GM18505 (cell line): ENCODE data around the gene SMARCD1.
A peak's percentile ranks its signal among the peaks of the same experiment; 100 is the strongest.

ENCODE experiments used
- ATAC-seq: cut with Tn5 transposase; IDR thresholded peaks from one replicate; pipeline ENCODE4 v1.9.1; 2021; ENCODE audit not compliant: unreplicated experiment
- POLR2A ChIP-seq: IDR thresholded peaks from 4 replicates; pipeline ENCODE4 v1.6.1; 2011; ENCODE audit warnings: borderline replicate concordance; ENCODE audit not compliant: insufficient read depth, insufficient read length; ENCODE audit errors: extremely low read depth

The SMARCD1 gene

GRCh38 chr12:50084775-50085614 is at the start of gene SMARCD1:
SMARCD1 (plus strand) TSS chr12:50085342; CDS start chr12:50085370, 28 bp downstream.
- TF ChIP-seq POLR2A, result peak; percentile 60
- peak; percentile 83 for ATAC-seq

GRCh38 chr12:50038336-50038735 is 46.8 kb upstream of the SMARCD1 start:
- TF ChIP-seq POLR2A, result no peak
- ATAC-seq, result no peak

- ATAC-seq, result no peak
- no peak for TF ChIP-seq POLR2A
Measured at GRCh38 chr12:50039151-50039835, 45.8 kb upstream of the SMARCD1 start.

- no peak for ATAC-seq
- TF ChIP-seq POLR2A, result no peak
Measured at GRCh38 chr12:50040657-50041056, 44.5 kb upstream of the SMARCD1 start.

GRCh38 chr12:50041062-50041860 is 43.9 kb upstream of the SMARCD1 start:
- TF ChIP-seq POLR2A, result no peak
- no peak for ATAC-seq

GRCh38 chr12:50041962-50042361 is 43.2 kb upstream of the SMARCD1 start:
- ATAC-seq, result no peak
- no peak for TF ChIP-seq POLR2A

- TF ChIP-seq POLR2A, result no peak
- ATAC-seq, result no peak
Measured at GRCh38 chr12:50042693-50043092, 42.4 kb upstream of the SMARCD1 start.

- no peak for ATAC-seq
- no peak for TF ChIP-seq POLR2A
Measured at GRCh38 chr12:50043308-50043707, 41.8 kb upstream of the SMARCD1 start.

GRCh38 chr12:50043854-50044253 is 41.3 kb upstream of the SMARCD1 start:
- no peak for TF ChIP-seq POLR2A
- ATAC-seq, result no peak

- no peak for ATAC-seq
- no peak for TF ChIP-seq POLR2A
Measured at GRCh38 chr12:50047693-50048250, 37.4 kb upstream of the SMARCD1 start.

- no peak for ATAC-seq
- no peak for TF ChIP-seq POLR2A
Measured at GRCh38 chr12:50049254-50050118, 35.7 kb upstream of the SMARCD1 start.

GRCh38 chr12:50050119-50050385 is 35.1 kb upstream of the SMARCD1 start:
- no peak for TF ChIP-seq POLR2A
- no peak for ATAC-seq
